Stomach (tissue), 4 donors: ENCODE results near the gene LRATD1.

Experiments used
- CTCF ChIP-seq, 7 experiments: fragments of 450-650 bp in 4 of 7; fragments of 200-600 bp in 3 of 7; sonication (generic) in 3 of 7; IDR thresholded peaks; one replicate each; pipeline ENCODE4 v1.5.1; 2016 to 2019; ENCODE audit warnings: antibody characterized with exemption in 7 of 7, control low read depth in 2 of 7, mild to moderate bottlenecking in 1 of 7
- POLR2A ChIP-seq, 4 donors: fragments of 450-650 bp; IDR thresholded peaks; one replicate each; pipeline ENCODE4 v1.6.1; 2016; ENCODE audit warnings: antibody characterized with exemption in 4 of 4, control low read depth in 2 of 4, mild to moderate bottlenecking in 1 of 4, moderate library complexity in 1 of 4

- no peak for TF ChIP-seq POLR2A (IDR thresholded peaks at IDR 0.05)
- no peak for TF ChIP-seq CTCF (IDR thresholded peaks at IDR 0.05)
These were observed 49.5 kb upstream of the LRATD1 start for GRCh38 chr2:14583059-14583458.
